Inflammatory macrophage treated with lipopolysaccharide for 4 hours (primary cell): ENCODE data around the gene CBFB.
"Not testable (repeated sequence)": the region's sequence is repeated elsewhere in the genome, so short reads cannot be mapped to it uniquely, and the experiment has no call there.

ENCODE experiments used
- DNase-seq: peaks from one replicate; pipeline ENCODE4 v3.0.0-alpha.2; 2020

CBFB gene

GRCh38 chr16:67017421-67017750 is 11.6 kb upstream of the CBFB start:
- no peak for DNase-seq

GRCh38 chr16:67017810-67018488 is 11.0 kb upstream of the CBFB start:
- DNase-seq, result peak; percentile 69

GRCh38 chr16:67019171-67019570 is 9.8 kb upstream of the CBFB start:
- DNase-seq, result no peak

GRCh38 chr16:67021321-67021720 is 7.6 kb upstream of the CBFB start:
- no peak for DNase-seq

- DNase-seq, result no peak
Observed at GRCh38 chr16:67022531-67023214, 6.3 kb upstream of the CBFB start.

- DNase-seq, result no peak
Observed at GRCh38 chr16:67023689-67024088, 5.3 kb upstream of the CBFB start.

GRCh38 chr16:67024384-67025209 is 4.4 kb upstream of the CBFB start:
- no peak for DNase-seq

GRCh38 chr16:67025210-67025550 is 3.8 kb upstream of the CBFB start:
- no peak for DNase-seq

- no peak for DNase-seq
Observed at GRCh38 chr16:67026570-67026969, 2.4 kb upstream of the CBFB start.

- no peak for DNase-seq
Observed at GRCh38 chr16:67027046-67027445, 1.9 kb upstream of the CBFB start.

- DNase-seq, result no peak
Observed at GRCh38 chr16:67028167-67028695, 718 bp upstream of the CBFB start.

- DNase-seq, result peak; percentile 81
Observed at GRCh38 chr16:67029254-67030096, 526 bp downstream of the CBFB start.

- DNase-seq, result no peak
Observed at GRCh38 chr16:67030221-67030962, 1.4 kb downstream of the CBFB start.

GRCh38 chr16:67034487-67034886 is 5.5 kb downstream of the CBFB start:
- no peak for DNase-seq

GRCh38 chr16:67035364-67035763 is 6.4 kb downstream of the CBFB start:
- no peak for DNase-seq

GRCh38 chr16:67036323-67036741 is 7.4 kb downstream of the CBFB start:
- no peak for DNase-seq

- no peak for DNase-seq
Observed at GRCh38 chr16:67039260-67040020, 10.5 kb downstream of the CBFB start.

- peak; percentile 48 for DNase-seq
Observed at GRCh38 chr16:67040166-67040565, 11.2 kb downstream of the CBFB start.

GRCh38 chr16:67040906-67041305 is 12.0 kb downstream of the CBFB start:
- no peak for DNase-seq

- not testable (repeated sequence) for DNase-seq
Observed at GRCh38 chr16:67041520-67041919, 12.6 kb downstream of the CBFB start.

GRCh38 chr16:67043420-67043819 is 14.5 kb downstream of the CBFB start:
- no peak for DNase-seq
